ENCODE results near the gene NFKBIZ.

GRCh38 chr3:101870138-101870537 lies 20.8 kb downstream of the NFKBIZ start:
- TF ChIP-seq CTCF (IDR thresholded peaks at IDR 0.05) (no peak), POLR2A (IDR thresholded peaks at IDR 0.05) (no peak)

Data from thyroid gland (tissue), 4 donors.